Fibroblast of upper back skin (primary cell): ENCODE data around the gene PLD4.
A peak's percentile ranks its signal among the peaks of the same experiment; 100 is the strongest.

Experiments used
- DNase-seq: peaks from one replicate; pipeline ENCODE4 v3.0.0-alpha.2; 2013

Gene PLD4

GRCh38 chr14:104957146-104958113 lies 32.8 kb downstream of the PLD4 start:
- no peak for DNase-seq

DNA sequence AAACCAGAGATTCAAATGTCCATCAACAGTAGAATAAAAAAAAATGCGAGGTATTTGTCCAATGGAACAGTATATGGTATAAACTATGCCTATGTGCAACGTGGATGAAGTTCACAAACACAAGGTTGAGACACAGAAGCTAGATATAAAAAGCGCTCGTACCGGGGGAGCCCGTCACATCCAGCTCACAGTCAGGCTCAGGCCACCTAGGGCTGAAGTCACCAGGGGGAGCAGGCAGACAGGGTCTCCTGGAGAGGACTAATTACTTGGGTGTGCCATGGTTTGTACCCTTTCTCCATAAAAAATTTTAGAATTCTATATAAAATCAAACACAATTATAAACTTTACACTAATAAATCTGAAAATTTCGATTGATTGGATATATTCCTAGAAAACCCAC lies 39.9 kb downstream of the PLD4 start:
- no peak for DNase-seq

GRCh38 chr14:104965561-104966231 lies 41.0 kb downstream of the PLD4 start:
- no peak for DNase-seq

GRCh38 chr14:104966261-104966865 lies 41.7 kb downstream of the PLD4 start:
- DNase-seq = no peak

- DNase-seq = no peak
These were observed 42.3 kb downstream of the PLD4 start for GRCh38 chr14:104966981-104967385.

GRCh38 chr14:104967386-104968152 lies 42.9 kb downstream of the PLD4 start:
- DNase-seq = peak; percentile 36

DNA sequence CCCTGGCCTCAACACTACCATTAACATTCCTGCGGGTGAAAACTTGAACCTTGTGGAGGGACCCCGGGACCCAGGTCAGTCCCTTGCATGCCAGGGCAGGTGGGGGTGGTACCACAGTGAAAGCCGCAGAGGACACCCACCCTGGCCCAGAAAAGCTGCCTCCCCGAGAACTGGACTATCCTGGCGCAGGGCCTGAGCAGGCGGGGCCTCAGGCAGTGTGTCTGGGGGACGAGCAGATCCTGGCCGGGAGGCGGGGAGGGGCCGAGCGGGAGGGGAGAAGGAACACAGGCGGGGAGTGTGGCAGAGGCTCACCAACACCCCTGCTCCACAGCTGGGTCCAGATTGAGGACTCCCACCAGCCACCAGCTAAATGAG lies 43.5 kb downstream of the PLD4 start:
- DNase-seq = peak; percentile 69

DNA sequence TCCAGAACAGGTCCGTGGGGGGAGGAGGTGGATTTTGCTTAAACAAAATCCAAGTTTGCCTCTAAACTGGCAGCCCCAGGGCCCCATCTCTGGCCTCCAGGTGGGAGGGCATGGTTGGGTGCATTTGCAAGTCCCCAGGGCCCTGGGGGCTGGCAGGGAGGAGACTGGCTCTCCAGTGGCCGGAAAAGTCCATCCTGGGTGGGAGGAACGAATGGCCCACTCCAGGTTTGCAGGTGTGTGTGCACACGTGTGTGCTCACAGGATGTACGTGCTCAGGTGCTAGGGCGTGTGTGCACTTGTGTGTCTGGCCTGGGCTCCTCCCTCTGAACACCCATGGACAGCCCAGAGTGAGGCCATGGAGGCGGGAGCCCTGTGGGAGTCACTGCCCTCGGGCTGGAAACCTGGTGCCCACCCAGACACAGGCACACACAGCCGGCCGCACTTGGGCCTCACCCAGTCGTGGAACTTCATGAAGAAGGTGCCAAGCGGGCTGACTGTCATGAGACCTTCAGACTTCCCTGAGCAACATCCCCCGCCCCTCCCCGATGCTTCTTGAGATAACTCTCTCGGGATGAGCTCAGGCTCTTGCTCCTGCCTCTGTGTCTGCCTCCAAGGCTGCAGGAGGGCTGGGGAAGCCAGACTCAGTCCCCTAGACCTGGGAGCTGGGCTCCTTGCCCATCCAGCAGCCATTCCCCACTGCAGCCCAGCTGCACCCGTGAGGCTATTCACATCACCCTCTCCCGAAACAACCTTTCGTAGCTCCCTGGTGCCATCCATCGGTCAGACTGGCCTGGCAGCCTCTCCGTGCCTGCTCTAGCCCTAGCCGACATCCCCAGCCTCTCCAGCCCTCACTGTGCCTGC lies 44.1 kb downstream of the PLD4 start:
- peak; percentile 39 for DNase-seq

GRCh38 chr14:104969741-104970230 lies 45.1 kb downstream of the PLD4 start:
- no peak for DNase-seq

DNA sequence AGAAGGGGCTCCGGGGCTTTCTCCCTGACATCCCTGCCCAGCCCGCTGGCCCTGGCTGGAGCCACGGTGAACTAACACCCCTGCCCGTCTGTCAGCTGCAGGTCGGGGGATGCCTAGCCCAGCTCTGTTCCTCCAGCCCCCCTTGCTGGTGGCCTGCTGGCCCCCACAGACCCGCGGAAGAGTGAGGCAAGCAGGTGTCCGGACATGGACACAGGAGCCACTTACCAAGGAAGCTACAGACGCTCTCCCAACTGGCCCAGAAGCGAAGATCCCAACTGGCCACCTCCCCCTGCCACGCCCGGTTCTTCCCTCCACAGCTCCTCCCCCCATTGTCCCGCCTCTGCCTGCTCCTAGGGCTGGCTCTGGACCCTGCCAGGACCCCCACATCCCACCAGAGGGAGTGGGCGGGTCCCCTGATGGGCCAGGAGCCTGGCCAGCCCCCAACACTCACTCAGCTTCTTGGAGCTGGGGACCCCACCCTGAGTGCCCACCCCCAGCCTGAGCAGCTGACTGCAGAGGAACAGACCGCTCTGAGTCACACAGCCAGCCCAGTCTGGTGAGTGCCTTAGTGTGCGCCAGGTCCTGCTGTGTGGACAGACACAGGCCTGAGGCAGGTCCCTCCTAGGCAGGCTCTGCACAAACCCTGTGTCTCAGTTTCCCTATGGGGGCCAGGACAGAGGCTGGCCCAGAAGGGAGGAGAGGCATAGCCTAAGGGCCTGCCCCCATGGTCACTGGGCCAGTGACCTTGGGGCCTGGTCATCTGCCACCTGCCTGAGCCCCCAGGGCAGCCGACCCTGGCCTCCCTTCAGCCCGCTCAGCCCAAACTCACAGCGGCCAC lies 45.8 kb downstream of the PLD4 start:
- DNase-seq = peak; percentile 89

GRCh38 chr14:104971447-104972240 lies 47.0 kb downstream of the PLD4 start:
- DNase-seq = no peak

DNA sequence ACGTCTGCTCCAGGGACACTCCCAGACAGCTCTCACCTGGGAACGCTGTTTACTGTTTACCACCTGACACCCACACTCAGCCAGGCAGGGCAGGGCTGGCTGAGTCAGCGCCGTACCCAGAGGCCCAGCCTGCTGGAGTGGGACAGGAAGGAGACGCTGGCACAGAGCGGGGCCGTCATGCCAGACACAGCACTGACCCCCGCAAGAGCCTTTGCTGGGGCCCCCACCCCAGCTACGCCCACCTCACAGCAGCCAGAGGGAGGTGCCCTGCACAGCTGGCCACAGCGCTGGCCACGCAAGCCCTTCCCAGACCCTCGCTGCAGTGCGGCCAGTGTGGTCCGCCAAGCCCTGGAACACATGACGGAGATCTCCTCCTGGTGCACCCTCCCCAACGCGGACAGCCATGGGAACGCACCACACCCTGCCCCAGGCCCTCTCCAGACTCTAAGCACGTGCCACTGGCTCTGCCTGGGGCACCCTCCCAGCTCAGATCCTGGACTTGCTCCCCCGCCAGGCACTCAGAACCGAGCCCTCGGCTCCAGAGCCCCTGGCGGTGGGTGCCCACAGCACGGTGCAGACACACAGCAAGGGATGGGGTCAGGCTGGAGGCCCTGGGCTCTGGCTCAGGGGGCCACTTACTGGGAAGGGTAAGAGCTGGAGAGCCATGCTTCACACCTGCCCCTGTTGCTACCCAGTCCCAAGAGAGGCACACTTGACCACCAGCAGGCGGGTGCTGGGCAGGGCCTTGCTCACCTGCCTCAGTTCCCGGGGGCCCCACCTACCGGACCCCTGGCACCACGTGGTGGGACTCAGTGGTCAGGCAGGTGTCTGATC lies 47.8 kb downstream of the PLD4 start:
- DNase-seq = no peak

DNA sequence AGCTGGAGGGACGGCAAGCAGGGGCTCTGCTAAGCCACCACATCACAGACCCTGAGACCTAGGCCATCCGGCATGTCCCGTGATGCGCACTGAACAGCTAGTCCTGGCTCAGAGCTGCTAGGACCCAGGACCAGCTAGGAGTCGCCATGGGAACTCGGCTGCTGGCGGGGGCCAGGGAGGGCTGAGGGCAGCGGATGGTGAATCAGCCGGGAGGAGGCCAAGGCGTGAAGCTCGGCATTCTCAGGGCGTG lies 48.4 kb downstream of the PLD4 start:
- peak; percentile 95 for DNase-seq

DNA sequence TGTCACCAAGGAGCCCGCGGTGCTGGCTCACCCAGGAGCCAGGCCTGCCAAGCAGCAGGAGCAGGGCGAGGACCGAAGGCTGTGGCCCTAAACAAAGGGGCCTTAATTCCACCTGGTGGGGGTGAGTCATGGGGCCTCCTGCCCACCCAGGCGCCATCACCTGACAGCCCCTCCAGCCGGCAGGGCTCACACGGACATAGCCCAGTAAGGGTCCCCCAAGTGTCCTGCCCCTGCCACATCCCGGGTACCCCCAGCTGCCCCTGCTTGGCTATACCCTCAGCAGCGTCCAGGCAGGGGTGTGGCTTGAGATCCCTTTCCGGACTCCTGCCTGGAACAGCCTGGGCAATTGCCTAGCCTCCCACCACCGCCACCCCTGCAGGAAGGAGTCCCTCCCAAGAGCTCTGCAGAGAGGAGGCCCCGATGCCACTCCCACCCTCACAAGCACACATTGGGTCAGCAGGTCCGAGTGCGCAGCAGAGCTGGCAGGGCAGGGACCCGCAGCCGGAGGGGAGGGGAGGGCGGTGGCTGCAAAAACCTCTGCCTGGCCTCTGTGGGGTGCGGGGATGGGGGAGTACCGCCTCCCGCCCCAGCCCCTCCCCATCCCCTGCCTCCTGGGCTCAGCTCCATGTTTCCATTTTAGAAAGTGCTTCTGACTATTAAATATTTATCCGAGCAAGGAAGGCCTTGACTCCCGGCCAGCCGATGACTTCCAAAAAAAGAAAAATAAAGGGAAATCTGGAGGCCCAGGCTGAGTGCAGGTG lies 48.9 kb downstream of the PLD4 start:
- DNase-seq = peak; percentile 73

GRCh38 chr14:104974146-104974541 lies 49.5 kb downstream of the PLD4 start:
- DNase-seq = no peak

DNA sequence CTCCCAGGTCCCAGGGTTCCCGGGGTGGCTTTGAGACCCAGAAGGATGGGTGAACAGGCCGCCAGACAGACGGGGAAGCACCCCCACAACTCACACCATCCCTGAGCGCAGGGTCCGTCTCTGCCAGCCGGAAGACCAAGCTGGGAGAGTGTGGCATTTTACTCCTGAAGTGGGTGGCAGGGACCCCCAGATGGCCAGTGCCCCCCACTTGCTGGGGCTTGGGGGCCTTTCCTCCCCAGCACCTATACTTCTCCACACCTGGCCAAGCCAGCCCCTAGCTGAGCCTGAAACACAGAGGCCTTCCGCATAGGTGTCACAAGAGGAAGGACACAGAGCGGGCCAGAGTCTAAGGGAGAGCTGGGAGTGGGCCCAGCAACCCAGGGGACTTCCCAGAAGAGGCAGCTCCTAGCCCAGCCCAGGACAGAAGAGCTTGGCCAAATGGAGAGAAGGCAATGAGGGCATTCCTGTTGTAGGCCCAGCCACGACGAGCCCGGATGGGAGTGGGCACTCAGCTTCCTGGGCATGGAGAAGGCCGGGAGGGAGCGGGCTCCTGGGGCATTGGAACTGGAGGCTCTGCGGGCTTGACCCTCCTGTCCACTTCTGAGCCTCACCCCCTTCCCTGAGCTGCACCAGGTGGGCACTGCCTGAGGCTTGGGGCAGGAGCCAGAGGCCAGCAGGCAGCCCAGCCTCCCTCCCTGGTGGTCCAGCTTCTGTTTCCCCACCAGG lies 50.1 kb downstream of the PLD4 start:
- DNase-seq = no peak

GRCh38 chr14:104975481-104976197 lies 51.0 kb downstream of the PLD4 start:
- no peak for DNase-seq
